Astrocyte of the spinal cord (primary cell): ENCODE results near the gene KCNK2.

ENCODE experiments used
- DNase-seq: peaks from one replicate; pipeline ENCODE4 v3.0.0; 2011; ENCODE audit warnings: low read depth, low spot score
- H3K4me3 ChIP-seq: 2 replicates; pipeline ENCODE4 v1.5.1; 2011; ENCODE audit warnings: low read depth, mild to moderate bottlenecking, low read length, moderate library complexity
- CTCF ChIP-seq: IDR thresholded peaks from 2 replicates; pipeline ENCODE4 v1.5.1; 2012; ENCODE audit warnings: low read depth, mild to moderate bottlenecking, low read length, inconsistent platforms
- in situ Hi-C: cut with HindIII; loops from 2 replicates; pipeline ENCODE4 v1.10.0; 2017; ENCODE audit warnings: low sequenced_read_pairs

Gene KCNK2

GRCh38 chr1:215250913-215251312, 168.4 kb downstream of the KCNK2 start:
- H3K4me3 ChIP-seq, result no peak overlapping the region
- no peak for DNase-seq
- in situ Hi-C loops, result no loop called here
- TF ChIP-seq CTCF, result no peak

- TF ChIP-seq CTCF, result no peak
- in situ Hi-C loops, result no loop called here
- no peak overlapping the region for H3K4me3 ChIP-seq
- DNase-seq, result no peak
These were observed 168.9 kb downstream of the KCNK2 start for GRCh38 chr1:215251428-215251827.

- no peak overlapping the region for H3K4me3 ChIP-seq
- in situ Hi-C loops, result no loop called here
- no peak for DNase-seq
- no peak for TF ChIP-seq CTCF
These were observed 169.6 kb downstream of the KCNK2 start for GRCh38 chr1:215252164-215252563.

- DNase-seq, result no peak
- in situ Hi-C loops, result no loop called here
These were observed 174.6 kb downstream of the KCNK2 start for GRCh38 chr1:215256936-215257679.

GRCh38 chr1:215260711-215261110, 178.2 kb downstream of the KCNK2 start:
- TF ChIP-seq CTCF, result no peak
- DNase-seq, result no peak
- in situ Hi-C loops, result no loop called here
- H3K4me3 ChIP-seq, result no peak overlapping the region

More at GRCh38 chr1:215256936-215257679, 174.6 kb downstream of the KCNK2 start:
- no peak for TF ChIP-seq CTCF
- H3K4me3 ChIP-seq, result no peak overlapping the region

GRCh38 chr1:215262106-215262505, 179.6 kb downstream of the KCNK2 start:
- H3K4me3 ChIP-seq, result no peak overlapping the region
- in situ Hi-C loops, result no loop called here
- TF ChIP-seq CTCF, result no peak
- DNase-seq, result no peak

GRCh38 chr1:215263636-215264035, 181.1 kb downstream of the KCNK2 start:
- TF ChIP-seq CTCF, result no peak
- DNase-seq, result no peak
- H3K4me3 ChIP-seq, result no peak overlapping the region
- in situ Hi-C loops, result no loop called here
